ENCODE measurements around the gene RYR3. TPM values are rescaled to one million over a fixed set of nuclear protein-coding genes. Genes with fewer than 3 reads are reported as not detected.

The RYR3 gene
- total RNA-seq, 2 donors from 2014 or later = 9.9 to 40.1 TPM

DNA sequence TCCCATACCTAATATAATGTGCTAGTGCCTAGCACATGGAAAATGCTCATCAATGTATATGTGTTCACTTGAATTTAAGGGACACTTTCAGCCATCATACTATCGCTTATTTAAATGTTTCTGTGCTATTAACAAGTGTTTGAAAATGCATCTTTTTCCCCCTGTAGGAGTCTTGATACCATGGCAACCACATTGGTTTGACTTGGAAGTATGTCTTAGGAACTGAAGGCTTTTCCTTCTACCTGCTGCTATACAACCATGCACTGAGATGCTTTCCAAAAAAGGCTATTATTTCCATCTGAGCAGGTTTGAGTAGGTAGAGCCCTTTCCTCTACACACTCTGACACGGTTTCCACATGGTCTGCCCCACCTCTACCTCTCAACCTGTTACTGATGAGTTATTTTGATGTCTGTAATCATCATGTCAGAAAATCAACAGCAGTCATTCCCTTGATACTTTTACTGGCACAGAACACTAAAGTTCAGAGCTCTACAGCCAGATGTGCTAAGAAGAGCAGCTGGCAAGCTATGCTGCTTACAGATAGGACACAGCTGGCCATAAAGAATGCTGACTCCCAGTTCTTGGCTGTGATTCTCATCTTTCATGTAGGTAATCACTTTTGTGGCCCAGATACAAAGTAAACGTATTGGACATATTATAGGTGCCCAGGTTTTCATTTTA is 59.3 kb downstream of the RYR3 start:
- Histone ChIP-seq H3K27me3 (replicated peaks; ENCODE audit: insufficient read depth) (no peaks in the 10 kb centered on the region), H3K4me3 (no peak overlapping the region), H3K4me1 (ENCODE audit: control insufficient read depth in 1 of 2, low read depth in 2 of 2) (no peaks in the 10 kb centered on the region), H3K9me3 (no peaks in the 10 kb centered on the region), H3K36me3 (no peaks in the 10 kb centered on the region), H3K27ac (no peak overlapping the region)
- ATAC-seq (ENCODE audit: insufficient number of reproducible peaks, low FRiP score, low read depth) = no peak
- TF ChIP-seq CTCF (IDR thresholded peaks at IDR 0.05) = no peak
- DNase-seq (ENCODE audit: low spot score) = no peak

DNA sequence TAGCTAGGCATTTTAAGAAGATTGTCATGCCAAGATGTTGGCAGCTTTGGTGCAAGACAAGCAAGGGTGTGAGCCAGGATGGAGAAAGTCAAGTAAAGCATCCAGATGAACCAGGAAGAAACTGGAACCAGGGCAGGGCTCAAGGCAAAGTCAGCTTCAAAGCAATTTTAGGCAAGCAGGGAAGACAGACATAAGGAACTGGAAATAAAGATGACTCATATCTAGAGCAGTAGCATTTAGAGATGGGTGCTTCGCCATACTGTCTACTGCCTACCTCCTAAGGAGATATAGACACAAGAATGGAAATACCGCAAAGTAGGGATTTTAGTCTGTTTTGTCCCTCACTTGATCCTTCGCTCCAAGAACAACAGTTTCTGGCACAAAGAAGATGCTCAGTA is 59.9 kb downstream of the RYR3 start:
- no peak for ATAC-seq (ENCODE audit: insufficient number of reproducible peaks, low FRiP score, low read depth)
- Histone ChIP-seq H3K27me3 (replicated peaks; ENCODE audit: insufficient read depth) (no peaks in the 10 kb centered on the region), H3K4me1 (ENCODE audit: control insufficient read depth in 1 of 2, low read depth in 2 of 2) (no peaks in the 10 kb centered on the region), H3K4me3 (no peak overlapping the region), H3K36me3 (no peaks in the 10 kb centered on the region), H3K27ac (no peak overlapping the region), H3K9me3 (no peaks in the 10 kb centered on the region)
- no peak for TF ChIP-seq CTCF (IDR thresholded peaks at IDR 0.05)
- DNase-seq (ENCODE audit: low spot score) = no peak

- ATAC-seq (ENCODE audit: insufficient number of reproducible peaks, low FRiP score, low read depth) = no peak
- Histone ChIP-seq H3K4me1 (ENCODE audit: control insufficient read depth in 1 of 2, low read depth in 2 of 2) (no peaks in the 10 kb centered on the region), H3K36me3 (no peaks in the 10 kb centered on the region), H3K27me3 (replicated peaks; ENCODE audit: insufficient read depth) (no peaks in the 10 kb centered on the region), H3K9me3 (no peaks in the 10 kb centered on the region), H3K4me3 (no peak overlapping the region), H3K27ac (no peak overlapping the region)
- no peak for TF ChIP-seq CTCF (IDR thresholded peaks at IDR 0.05)
- DNase-seq (ENCODE audit: low spot score) = no peak
Observed at GRCh38 chr15:33371159-33371558, 60.4 kb downstream of the RYR3 start.

- ATAC-seq (ENCODE audit: insufficient number of reproducible peaks, low FRiP score, low read depth) = no peak
Observed at GRCh38 chr15:33374226-33374914, 63.6 kb downstream of the RYR3 start.

More at GRCh38 chr15:33374226-33374914, 63.6 kb downstream of the RYR3 start:
- DNase-seq (ENCODE audit: low spot score) = no peak
- no peak overlapping the region for H3K4me3 ChIP-seq
- H3K27ac ChIP-seq = no peak overlapping the region
- no peaks in the 10 kb centered on the region for H3K36me3 ChIP-seq
- no peaks in the 10 kb centered on the region for H3K4me1 ChIP-seq (ENCODE audit: control insufficient read depth in 1 of 2, low read depth in 2 of 2)
- H3K9me3 ChIP-seq = no peaks in the 10 kb centered on the region
- H3K27me3 ChIP-seq (replicated peaks; ENCODE audit: insufficient read depth) = no peaks in the 10 kb centered on the region
- TF ChIP-seq CTCF (IDR thresholded peaks at IDR 0.05) = no peak

Data from thoracic aorta (tissue), 2 donors.